GM21423 (cell line): ENCODE data around the gene HDAC7.

ENCODE experiments used
- ATAC-seq: cut with Tn5 transposase; IDR thresholded peaks from one replicate; pipeline ENCODE4 v1.9.1; 2021; ENCODE audit warnings: mild to moderate bottlenecking, moderate library complexity; ENCODE audit not compliant: unreplicated experiment

HDAC7 gene

GRCh38 chr12:47782372-47782770, 37.3 kb downstream of the HDAC7 start:
- no peak for ATAC-seq

DNA sequence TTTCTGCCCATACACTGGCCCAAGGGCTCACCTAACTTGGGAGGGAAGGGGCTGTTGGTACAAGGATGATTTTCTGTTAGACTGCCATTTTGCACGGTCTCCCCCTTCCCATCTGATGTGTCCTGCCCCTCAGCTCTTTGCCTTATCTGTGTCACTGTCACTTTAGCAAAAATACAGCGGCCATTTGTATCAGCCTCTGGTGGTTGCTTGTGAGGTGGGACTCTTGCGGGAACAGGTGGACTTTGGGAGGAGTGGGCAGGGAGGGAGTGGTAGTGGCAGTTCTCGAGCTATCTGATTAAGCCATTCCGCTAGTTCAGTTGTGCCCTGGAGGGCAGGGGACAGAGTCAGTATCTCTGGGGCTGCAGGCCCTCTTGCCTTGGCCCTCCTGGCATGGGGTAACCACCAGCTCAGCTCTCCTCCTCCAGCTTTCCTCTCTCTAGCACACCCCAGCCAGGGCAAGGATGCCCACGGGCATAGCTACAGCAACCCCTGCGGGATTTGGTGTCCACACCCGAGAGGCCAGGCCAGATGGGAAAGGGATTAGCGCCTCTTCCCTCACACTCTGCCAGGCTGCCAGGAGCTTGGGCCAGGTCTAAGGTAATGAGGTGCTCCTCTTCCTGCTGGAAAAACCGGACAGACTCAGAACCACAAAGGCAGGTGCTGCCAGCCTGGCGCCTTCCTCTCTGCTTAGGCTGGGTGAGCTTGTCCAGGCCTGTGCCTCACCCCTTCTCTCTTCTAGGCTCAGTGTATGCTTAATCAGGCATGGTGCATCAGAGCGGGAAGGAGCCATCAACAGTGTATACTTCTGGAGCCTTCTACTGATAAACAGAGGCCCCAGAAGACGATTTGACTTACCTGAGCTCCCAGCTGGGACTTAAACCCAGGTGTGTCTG, 38.0 kb downstream of the HDAC7 start:
- ATAC-seq, result no peak

GRCh38 chr12:47779943-47780504, 39.7 kb downstream of the HDAC7 start:
- ATAC-seq, result no peak

GRCh38 chr12:47779301-47779942, 40.3 kb downstream of the HDAC7 start:
- peak; percentile 78 for ATAC-seq

- ATAC-seq, result no peak
These were observed 40.8 kb downstream of the HDAC7 start for GRCh38 chr12:47778881-47779280.

- no peak for ATAC-seq
These were observed 41.8 kb downstream of the HDAC7 start for GRCh38 chr12:47777741-47778558.

DNA sequence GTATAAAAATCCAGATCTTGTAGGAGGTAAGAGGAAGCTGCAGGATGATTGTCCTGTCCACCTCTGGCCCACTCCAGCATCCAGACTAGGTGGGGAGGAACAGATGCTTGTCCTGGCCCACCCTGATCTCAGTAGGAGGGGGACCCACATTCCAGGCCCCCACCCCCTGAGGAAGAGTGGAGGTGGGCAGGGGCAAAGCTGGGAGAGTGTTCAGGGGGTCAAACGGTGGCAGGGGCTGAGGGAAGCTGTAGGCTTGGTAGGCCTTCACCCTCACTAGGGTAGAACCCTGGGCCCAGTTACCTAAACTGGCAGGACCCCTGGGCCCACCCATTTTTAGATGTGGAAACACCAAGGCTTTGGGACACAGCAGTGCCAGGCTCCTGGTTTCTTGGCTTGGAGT, 42.6 kb downstream of the HDAC7 start:
- no peak for ATAC-seq

DNA sequence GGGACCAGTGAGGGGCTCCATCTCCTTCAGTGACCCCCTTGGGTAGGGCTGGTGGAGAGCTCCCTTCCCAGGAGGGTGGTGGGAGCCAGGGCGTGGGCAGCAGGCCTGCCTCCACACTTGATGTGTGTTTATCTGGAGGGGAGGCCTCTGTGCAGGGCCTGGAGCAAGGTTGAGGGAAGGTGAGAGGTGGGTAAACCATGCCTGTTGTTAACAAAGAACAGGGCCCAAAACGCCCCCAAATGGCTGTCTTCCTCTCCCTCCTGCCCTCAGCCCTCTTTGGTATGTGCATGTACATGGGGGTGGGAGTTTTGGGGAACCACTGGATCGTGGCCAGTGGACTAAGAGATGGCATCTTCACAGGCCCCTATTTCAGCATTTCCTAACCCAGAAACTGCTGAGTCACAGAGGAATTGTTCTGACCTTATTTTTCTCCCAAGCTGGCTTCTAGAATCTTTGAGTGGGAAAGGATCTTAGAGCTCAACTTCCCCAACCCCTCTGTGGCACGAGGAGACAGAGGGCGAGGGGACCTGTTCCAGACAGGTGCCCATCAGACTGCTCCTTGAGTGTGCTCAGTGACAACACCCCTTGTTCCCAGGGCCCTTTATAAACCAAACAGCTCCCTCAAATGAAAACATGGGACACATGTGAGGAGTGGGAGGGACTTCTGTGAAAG, 43.1 kb downstream of the HDAC7 start:
- ATAC-seq, result no peak

DNA sequence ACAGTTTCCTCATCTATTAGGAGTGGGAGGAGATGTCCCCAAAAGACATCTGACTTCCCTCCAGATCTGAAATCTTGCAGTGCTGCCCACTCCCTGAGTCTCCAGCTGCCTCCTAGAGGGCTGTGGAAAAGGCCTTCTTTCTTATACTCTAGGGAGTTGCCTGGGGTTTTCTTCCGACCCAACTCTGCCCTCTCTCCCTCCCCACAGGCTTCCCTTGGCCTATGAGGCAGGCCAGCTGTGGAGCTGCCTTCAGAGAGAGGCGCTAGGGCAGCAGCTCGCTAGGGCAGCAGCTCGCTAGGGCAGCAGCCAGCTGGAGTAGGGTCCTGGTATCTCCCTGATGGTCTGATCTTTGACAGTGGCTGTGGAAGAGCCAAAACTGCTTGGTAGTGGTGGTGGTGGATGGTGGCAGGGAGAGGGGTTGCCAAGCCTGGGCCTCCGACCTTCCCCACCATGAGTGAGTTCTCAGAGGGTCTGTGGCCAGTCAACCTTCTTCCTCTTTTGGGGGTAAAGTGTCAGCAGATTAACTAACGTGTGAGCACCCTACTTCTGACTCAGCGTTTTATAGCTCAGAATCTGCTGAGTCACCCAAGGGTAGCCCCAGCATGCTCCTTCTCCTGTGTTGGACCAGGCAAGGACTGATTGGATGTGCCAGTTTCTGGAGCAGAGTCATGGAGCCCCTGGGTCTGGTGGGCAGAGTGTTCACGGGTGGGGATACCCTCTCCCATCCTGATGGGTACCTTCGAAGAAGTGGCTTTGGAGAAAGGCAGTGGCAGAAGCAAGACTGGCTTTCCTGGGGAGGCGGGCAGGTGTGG, 44.4 kb downstream of the HDAC7 start:
- ATAC-seq, result no peak

GRCh38 chr12:47774663-47775062, 45.0 kb downstream of the HDAC7 start:
- ATAC-seq, result no peak

GRCh38 chr12:47773858-47774580, 45.7 kb downstream of the HDAC7 start:
- ATAC-seq, result no peak

DNA sequence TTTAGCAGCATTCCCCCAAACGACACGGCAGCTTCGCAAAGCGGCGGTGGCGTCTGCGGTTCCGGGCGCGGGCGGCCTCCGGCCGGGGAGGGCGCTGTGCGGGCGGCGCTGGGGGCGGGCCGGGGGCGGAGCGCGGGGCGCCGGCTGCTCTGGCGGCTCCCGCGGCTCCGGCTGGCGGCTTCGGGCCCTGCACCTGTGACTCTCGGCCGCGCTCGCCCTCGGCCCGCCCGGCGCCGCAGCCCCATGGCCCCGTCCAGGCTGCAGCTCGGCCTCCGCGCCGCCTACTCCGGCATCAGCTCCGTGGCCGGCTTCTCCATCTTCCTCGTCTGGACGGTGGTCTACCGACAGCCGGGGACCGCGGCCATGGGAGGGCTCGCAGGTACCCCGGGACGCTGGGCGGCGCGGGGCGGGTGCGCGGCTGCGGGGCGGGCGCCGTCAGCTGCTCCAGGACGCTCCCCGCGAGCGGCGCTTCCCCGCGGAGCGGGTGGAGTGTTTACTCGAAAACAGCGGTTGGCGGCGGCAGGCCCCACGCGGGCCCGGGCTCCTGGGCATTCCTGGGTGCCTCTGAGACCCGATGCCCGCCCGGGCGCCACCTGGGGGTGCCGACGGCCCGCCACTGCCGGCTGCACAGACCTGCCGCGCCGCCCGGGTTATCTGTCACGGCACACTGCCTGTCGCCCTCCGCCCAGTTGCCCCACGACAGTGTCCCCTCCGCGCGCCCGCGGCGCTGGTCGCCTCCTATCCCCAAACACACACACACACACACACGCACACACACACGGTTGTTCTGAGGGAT, 46.4 kb downstream of the HDAC7 start, which contains the start of gene SLC48A1:
SLC48A1 (plus strand) TSS at position 177 of the 796 bp plus-strand sequence; CDS start at position 244, 67 bp downstream.
- ATAC-seq, result peak; percentile 72

DNA sequence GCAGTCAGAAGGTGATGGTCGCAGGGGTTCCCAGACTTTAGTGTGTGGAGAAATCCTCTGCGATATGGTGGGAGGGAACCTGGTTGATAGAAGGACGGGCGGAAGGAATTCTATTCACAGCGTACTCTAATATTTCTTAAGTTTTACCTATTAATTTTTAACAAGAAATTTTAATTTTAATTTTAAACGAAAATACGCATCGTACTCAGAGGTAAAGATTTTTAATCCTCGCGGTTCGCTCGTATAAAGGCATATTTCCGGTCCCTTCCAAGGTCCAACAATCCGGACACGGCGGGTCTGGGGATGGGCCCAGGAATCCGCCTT, 47.0 kb downstream of the HDAC7 start:
- no peak for ATAC-seq

DNA sequence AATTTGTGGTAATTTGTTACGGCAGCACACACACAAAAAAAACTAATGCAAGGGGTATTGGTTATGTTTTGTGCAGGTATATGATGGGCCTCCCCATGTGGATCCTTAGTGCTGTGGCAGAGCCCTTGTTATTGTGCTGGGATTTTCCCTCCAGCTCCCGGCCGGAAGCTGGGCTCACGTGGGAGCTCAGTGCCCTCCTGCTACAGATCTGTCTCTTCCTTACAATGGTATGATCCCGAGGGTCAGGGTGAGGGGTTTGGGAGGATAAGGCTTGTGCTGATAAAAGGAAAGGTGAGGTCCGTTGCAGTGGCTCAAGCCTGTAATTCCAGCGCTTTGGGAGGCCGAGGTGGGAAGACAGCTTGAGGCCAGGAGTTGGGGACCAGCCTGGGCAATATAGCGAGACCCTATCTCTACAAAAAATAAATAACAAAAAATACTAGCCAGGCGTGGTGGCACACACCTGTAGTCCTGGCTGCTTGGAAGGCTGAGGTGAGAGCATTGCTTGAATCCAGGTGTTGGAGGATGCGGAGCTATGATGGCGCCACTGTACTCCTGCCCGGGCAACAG, 47.5 kb downstream of the HDAC7 start:
- ATAC-seq, result no peak

- no peak for ATAC-seq
These were observed 48.4 kb downstream of the HDAC7 start for GRCh38 chr12:47771304-47771703.

GRCh38 chr12:47770086-47770726, 49.5 kb downstream of the HDAC7 start:
- no peak for ATAC-seq
